ENCODE data around the gene TRABD2A.
"Not testable (repeated sequence)": the region's sequence is repeated elsewhere in the genome, so short reads cannot be mapped to it uniquely, and the experiment has no call there.

The TRABD2A gene

GRCh38 chr2:84785950-84786349 lies 94.9 kb downstream of the TRABD2A start:
- DNase-seq (ENCODE audit: extremely low read depth in 1 of 2, low read depth in 1 of 2), result no peak

GRCh38 chr2:84782717-84783442 lies 98.0 kb downstream of the TRABD2A start:
- peak in 1 of 2 donors; percentile 2 for DNase-seq (ENCODE audit: extremely low read depth in 1 of 2, low read depth in 1 of 2)

GRCh38 chr2:84781942-84782716 lies 98.8 kb downstream of the TRABD2A start:
- peak; percentile 20 to 34 for DNase-seq (ENCODE audit: extremely low read depth in 1 of 2, low read depth in 1 of 2)

GRCh38 chr2:84779781-84780180 lies 101.1 kb downstream of the TRABD2A start:
- no peak for DNase-seq (ENCODE audit: extremely low read depth in 1 of 2, low read depth in 1 of 2)

GRCh38 chr2:84778911-84779690 lies 101.8 kb downstream of the TRABD2A start:
- no peak for DNase-seq (ENCODE audit: extremely low read depth in 1 of 2, low read depth in 1 of 2)

GRCh38 chr2:84776011-84776410 lies 104.9 kb downstream of the TRABD2A start:
- no peak for DNase-seq (ENCODE audit: extremely low read depth in 1 of 2, low read depth in 1 of 2)

- not testable (repeated sequence) for DNase-seq (ENCODE audit: extremely low read depth in 1 of 2, low read depth in 1 of 2)
Observed at GRCh38 chr2:84773562-84773961, 107.3 kb downstream of the TRABD2A start.
